Hematopoietic multipotent progenitor cell treated with erythropoietin and hydrocortisone succinate and interleukin-3 and kit ligand, for 15 days (in vitro differentiated cells): ENCODE data around the gene CC2D2B.
"Not testable (repeated sequence)": the region's sequence is repeated elsewhere in the genome, so short reads cannot be mapped to it uniquely, and the experiment has no call there.

Experiments
- DNase-seq: peaks from one replicate; pipeline ENCODE4 v3.0.0-alpha.2; 2015; ENCODE audit warnings: low spot score

The CC2D2B gene

GRCh38 chr10:96017191-96017687, 109.5 kb downstream of the CC2D2B start:
- peak; percentile 65 for DNase-seq

GRCh38 chr10:96021332-96021731, 113.6 kb downstream of the CC2D2B start:
- no peak for DNase-seq

- no peak for DNase-seq
Measured at GRCh38 chr10:96022739-96023138, 115.0 kb downstream of the CC2D2B start.

DNA sequence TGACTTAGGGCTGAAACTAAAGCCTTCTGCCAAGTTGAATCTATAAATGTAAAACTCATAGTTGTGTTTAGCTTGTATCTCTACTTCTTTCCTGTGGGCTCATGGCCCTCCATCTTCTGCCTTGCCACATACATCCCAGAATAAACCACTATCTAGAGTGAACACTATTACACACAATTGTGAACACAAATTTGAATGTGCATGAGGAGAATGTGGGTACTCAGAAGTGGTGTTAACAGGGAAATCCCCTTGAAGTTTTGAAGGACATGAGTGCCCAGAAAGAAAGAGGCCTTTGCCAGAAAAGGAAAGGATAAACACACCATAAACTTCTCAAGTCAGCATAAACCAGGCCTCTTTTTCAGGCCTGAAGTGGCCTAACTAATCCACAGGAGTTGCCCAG, 115.4 kb downstream of the CC2D2B start:
- no peak for DNase-seq

- DNase-seq = no peak
Measured at GRCh38 chr10:96025566-96025965, 117.8 kb downstream of the CC2D2B start.

DNA sequence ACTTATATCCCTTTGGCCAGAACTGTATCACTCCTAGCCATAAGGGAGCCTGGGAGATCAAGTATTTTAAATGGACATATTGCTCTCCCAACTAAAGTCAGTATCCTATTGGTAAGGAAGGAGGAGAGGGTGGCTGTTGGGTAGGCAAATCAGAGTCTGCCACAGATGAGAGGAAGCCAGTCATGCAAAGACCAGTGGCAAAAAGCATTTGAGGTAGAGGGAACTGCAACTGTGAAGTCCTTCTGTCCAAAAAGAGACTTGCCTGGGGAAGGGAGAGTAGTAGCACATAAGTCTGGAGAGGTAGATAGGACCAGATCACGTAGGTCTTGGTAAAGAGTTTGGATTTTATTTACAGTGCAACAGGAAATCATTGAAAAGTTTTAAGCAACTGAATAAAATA, 126.8 kb downstream of the CC2D2B start:
- no peak for DNase-seq

GRCh38 chr10:96038476-96039387, 131.0 kb downstream of the CC2D2B start:
- no peak for DNase-seq

- DNase-seq = no peak
Measured at GRCh38 chr10:96041146-96041545, 133.4 kb downstream of the CC2D2B start.

DNA sequence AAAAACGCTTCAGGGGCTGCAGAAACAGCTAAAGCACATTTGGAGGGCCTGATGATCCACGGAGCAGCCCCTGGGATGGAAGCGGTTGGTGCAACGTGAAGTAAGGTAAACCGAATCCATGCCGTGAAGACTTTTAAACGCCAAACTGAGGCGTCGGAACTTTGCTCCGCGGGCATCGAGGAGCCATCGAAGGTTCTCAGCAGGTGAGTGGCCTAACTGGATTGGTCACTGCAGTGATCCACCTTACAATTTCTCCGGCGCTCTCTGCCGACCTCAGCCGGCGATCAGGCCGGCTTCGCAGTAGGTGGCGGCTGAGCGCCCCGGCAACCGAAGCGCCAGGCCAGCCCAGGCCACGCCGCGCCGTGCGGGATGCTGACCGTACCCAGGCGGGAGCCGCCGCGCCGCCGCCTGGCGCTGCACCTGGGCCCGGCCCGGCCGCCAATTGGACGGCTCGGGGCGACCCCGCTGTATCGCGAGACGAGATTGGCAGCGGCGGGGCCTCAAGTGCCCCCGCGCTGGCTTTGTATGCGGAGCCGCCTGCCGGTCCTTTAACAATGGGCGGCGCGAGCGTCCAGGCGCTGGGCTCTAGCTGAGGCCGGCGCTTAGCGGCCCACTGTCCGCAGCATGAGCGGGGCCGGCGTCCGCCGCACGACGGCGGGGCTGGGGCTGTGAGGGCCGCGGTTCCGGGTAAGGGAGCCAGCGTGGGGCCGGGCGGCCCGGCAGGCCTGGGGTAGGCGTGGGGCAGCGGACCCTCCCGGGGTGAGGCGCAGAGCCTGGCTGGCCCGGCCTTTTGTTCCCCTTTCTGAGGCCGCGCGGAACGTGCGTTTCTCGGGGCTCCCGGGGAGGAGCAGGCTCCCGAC, 135.5 kb downstream of the CC2D2B start, which contains the start of gene CCNJ:
Gene CCNJ, plus strand, starts transcription at position 551 of the 860 bp plus-strand sequence. CDS start 811 bp downstream, outside the sequence.
- DNase-seq = peak; percentile 61

GRCh38 chr10:96043893-96044715, 136.3 kb downstream of the CC2D2B start:
- peak; percentile 19 for DNase-seq

DNA sequence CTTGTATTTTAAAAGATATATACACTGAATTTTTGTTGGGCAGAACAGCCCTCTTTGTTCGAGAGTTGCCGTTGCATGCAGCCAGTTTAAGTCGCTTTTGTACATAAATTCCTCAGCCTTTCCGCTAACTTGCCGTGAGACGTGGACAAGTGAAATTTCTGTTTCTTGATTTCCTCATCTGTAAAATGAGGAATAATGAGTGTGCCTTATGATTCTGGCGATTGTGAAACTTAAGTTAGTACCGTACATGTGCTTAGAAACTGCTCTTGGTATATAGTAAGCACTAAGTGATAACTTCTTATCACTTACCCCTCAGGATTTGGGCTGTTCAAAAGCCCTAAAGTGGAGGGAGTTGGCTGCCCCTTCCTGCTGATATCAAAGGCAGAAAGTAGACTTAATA, 137.0 kb downstream of the CC2D2B start:
- peak; percentile 27 for DNase-seq

- no peak for DNase-seq
Measured at GRCh38 chr10:96046546-96046945, 138.8 kb downstream of the CC2D2B start.

GRCh38 chr10:96047004-96047649, 139.4 kb downstream of the CC2D2B start:
- no peak for DNase-seq

GRCh38 chr10:96047925-96048324, 140.2 kb downstream of the CC2D2B start:
- not testable (repeated sequence) for DNase-seq

GRCh38 chr10:96049340-96049739, 141.6 kb downstream of the CC2D2B start:
- DNase-seq = no peak

- DNase-seq = no peak
Measured at GRCh38 chr10:96053985-96054384, 146.2 kb downstream of the CC2D2B start.

DNA sequence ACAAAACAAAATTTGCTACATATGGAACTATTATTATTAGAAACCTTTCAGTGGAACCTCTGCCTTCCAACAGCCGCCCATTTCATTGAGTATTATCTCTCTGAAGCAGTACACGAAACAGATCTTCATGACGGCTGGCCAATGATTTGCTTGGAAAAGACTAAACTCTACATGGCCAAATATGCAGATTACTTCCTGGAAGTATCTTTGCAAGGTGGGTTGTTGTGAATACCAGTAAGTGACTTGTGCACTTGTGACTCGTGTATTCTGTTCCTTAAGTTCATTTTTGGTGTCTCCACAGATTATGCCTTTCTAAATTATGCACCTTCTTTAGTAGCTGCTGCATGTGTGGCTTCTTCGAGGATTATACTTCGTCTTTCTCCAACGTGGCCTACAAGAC, 149.0 kb downstream of the CC2D2B start:
- no peak for DNase-seq

GRCh38 chr10:96061232-96061631, 153.5 kb downstream of the CC2D2B start:
- DNase-seq = no peak

- no peak for DNase-seq
Measured at GRCh38 chr10:96072674-96073073, 164.9 kb downstream of the CC2D2B start.

- no peak for DNase-seq
Measured at GRCh38 chr10:96073722-96074121, 165.9 kb downstream of the CC2D2B start.

DNA sequence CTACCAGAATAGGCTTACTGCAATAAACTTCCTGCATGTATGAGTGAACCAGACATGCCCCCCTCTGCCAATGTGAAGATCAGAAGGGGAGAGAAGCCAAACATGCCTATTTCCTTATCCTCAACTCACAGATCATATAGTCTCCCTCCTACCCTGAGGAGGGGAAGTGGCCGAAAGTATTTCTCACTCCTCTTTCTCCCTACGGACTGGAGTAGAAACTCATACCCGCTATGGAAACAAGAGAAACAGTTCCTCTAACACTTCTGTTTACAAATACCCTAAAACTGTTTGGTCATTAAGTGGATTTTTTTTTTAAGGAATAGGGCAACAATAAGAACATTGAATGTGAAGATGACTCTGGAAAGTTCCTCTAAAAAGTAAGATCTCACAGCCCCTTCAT, 167.0 kb downstream of the CC2D2B start:
- DNase-seq = no peak
